ENCODE measurements around the gene RWDD4.

GRCh38 chr4:183631577-183632198 is 27.3 kb downstream of the RWDD4 start:
- TF ChIP-seq CTCF (conservative IDR thresholded peaks at IDR 0.05; ENCODE audit: low read depth, low read length) (no peak), EZH2phosphoT487 (IDR thresholded peaks at IDR 0.05; ENCODE audit: borderline replicate concordance, low read length) (no peak), EZH2 (IDR thresholded peaks at IDR 0.05; ENCODE audit: low read length, unreplicated experiment) (no peak)

Measured in PC-3 (cell line).